Keratinocyte (primary cell): ENCODE measurements around the gene OR2L13.

Experiments used
- EZH2 ChIP-seq: IDR thresholded peaks from one replicate; pipeline ENCODE4 v1.6.1; 2012; ENCODE audit warnings: inconsistent platforms, mild to moderate bottlenecking, low read length, moderate library complexity
- TF ChIP-seq, protein P1 (sequence below), 3 experiments: IDR thresholded peaks in 1 of 3; conservative IDR thresholded peaks in 1 of 3; optimal IDR thresholded peaks in 1 of 3; 2 replicates in 2 of 3; 3 replicates in 1 of 3; pipeline versions ENCODE3 to v1.5.1; 2011; ENCODE audit warnings: low read length in 3 of 3, mild to moderate bottlenecking in 3 of 3, moderate library complexity in 2 of 3, control low read depth in 1 of 3, inconsistent platforms in 1 of 3; ENCODE audit not compliant: insufficient read depth in 2 of 3; ENCODE audit errors: extremely low read depth in 1 of 3

DNA sequence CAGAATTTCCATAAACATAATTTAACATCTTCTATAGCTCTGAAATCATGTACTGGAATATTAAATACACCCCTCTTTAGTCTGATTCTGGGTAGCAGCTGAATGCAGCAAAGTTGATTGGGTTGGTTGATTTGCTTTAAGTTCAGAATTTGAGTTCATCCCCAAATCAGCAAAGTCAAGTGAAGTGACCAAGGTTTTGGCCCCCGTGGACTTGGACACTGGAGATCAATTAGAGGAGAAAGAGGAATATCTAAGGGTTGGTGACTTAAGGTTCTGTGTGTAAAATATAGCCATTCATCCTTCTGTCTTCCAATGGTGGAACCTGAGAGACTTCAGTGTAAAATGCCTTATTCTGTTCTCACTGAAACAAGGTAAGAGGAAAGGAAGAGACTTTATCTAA, at the start of gene OR2L13:
- TF ChIP-seq, protein P1, sequence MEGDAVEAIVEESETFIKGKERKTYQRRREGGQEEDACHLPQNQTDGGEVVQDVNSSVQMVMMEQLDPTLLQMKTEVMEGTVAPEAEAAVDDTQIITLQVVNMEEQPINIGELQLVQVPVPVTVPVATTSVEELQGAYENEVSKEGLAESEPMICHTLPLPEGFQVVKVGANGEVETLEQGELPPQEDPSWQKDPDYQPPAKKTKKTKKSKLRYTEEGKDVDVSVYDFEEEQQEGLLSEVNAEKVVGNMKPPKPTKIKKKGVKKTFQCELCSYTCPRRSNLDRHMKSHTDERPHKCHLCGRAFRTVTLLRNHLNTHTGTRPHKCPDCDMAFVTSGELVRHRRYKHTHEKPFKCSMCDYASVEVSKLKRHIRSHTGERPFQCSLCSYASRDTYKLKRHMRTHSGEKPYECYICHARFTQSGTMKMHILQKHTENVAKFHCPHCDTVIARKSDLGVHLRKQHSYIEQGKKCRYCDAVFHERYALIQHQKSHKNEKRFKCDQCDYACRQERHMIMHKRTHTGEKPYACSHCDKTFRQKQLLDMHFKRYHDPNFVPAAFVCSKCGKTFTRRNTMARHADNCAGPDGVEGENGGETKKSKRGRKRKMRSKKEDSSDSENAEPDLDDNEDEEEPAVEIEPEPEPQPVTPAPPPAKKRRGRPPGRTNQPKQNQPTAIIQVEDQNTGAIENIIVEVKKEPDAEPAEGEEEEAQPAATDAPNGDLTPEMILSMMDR (optimal IDR thresholded peaks at IDR 0.05 in 1 of 3, IDR thresholded peaks at IDR 0.05 in 1 of 3, conservative IDR thresholded peaks at IDR 0.05 in 1 of 3; ENCODE audit: extremely low read depth in 1 of 3, insufficient read depth in 2 of 3, low read length in 3 of 3), result no peak
- TF ChIP-seq EZH2, result no peak
